Activated naive CD4-positive, alpha-beta T cell treated with anti-CD3 and anti-CD28 coated beads, Interleukin-2, amount 50 U/mL, for 16 hours (primary cell): ENCODE data around the gene SNRK.

Experiments used
- DNase-seq: peaks from one replicate; pipeline ENCODE4 v3.0.0-alpha.2; 2020

SNRK gene, protein sequence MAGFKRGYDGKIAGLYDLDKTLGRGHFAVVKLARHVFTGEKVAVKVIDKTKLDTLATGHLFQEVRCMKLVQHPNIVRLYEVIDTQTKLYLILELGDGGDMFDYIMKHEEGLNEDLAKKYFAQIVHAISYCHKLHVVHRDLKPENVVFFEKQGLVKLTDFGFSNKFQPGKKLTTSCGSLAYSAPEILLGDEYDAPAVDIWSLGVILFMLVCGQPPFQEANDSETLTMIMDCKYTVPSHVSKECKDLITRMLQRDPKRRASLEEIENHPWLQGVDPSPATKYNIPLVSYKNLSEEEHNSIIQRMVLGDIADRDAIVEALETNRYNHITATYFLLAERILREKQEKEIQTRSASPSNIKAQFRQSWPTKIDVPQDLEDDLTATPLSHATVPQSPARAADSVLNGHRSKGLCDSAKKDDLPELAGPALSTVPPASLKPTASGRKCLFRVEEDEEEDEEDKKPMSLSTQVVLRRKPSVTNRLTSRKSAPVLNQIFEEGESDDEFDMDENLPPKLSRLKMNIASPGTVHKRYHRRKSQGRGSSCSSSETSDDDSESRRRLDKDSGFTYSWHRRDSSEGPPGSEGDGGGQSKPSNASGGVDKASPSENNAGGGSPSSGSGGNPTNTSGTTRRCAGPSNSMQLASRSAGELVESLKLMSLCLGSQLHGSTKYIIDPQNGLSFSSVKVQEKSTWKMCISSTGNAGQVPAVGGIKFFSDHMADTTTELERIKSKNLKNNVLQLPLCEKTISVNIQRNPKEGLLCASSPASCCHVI

DNA sequence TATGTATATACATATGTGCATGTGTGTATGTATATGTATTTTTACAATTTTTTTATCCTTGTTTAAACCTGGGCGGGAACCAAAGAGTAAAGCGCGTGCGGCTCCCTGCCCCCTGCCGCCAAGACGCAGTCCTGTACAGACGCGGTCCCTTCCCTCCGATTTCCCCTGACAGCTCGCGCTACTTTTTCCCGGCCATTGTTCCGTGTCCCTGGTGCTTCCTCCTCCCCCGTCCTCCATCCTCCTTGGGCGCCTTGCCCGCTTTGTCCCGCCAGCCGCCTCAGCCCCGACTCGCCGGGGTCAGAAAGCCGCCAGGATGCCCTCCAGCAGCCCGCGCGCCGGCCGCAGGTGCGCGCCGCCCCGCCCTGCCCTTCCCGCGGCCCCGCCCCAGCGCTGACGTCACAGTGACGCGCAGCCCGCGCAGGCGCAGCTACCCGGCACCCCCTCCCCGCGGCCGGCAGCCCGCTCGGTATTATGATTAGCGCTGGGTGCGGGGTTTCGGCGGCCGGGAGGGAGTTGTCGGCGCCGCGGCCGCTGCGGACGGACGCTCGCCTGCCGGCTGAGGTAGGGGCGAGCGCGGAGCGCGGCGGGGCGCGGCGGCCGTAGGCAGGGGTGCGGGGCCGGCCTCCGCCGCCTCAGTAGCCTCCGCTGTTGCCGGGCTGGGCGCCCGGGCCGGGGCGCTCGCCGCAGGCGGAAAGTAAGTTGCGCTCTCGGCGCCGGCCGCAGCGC, at the start of gene SNRK:
TSS of gene SNRK (plus strand) at position 426 of the 726 bp plus-strand sequence. CDS start 16,664 bp downstream, outside the sequence.
- DNase-seq = peak; percentile 90

DNA sequence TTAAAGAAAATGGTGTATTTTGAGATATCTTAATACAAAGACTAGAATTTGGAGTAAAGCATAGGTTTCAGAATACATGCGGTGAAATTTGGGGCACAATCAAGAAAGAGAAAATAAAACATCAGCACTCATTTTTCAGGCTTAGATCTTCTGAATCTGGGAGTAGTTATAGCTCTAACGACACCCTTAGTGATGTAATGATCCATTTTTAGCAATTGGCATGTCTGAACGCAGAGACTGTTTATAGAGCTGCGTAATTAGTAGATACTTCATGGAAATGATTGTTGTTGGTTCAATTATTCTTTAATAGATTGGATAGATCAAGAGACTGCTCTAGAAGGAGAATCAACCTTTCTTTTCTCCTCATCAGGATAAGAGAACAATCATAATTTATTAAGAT, 47.5 kb upstream of the SNRK start:
- no peak for DNase-seq

DNA sequence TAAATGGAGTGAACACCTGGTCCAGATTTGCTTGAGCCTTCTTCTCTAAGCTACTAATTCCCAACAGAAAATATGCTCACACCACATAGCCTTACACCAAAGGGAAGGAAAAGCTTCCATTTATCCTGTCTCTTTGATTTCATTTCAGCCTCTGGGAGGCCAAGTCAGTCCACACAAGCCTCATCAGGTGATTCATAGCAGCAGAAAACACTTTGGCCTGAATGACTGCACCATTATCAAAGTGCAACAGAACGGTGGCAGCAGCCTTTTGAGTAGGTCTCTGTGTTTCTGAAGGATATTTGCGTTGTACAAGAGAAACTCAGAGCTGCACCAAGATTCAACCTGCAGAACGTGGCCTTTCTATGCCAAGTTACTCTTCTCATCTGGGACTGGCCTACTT, 46.6 kb upstream of the SNRK start:
- DNase-seq = no peak

DNA sequence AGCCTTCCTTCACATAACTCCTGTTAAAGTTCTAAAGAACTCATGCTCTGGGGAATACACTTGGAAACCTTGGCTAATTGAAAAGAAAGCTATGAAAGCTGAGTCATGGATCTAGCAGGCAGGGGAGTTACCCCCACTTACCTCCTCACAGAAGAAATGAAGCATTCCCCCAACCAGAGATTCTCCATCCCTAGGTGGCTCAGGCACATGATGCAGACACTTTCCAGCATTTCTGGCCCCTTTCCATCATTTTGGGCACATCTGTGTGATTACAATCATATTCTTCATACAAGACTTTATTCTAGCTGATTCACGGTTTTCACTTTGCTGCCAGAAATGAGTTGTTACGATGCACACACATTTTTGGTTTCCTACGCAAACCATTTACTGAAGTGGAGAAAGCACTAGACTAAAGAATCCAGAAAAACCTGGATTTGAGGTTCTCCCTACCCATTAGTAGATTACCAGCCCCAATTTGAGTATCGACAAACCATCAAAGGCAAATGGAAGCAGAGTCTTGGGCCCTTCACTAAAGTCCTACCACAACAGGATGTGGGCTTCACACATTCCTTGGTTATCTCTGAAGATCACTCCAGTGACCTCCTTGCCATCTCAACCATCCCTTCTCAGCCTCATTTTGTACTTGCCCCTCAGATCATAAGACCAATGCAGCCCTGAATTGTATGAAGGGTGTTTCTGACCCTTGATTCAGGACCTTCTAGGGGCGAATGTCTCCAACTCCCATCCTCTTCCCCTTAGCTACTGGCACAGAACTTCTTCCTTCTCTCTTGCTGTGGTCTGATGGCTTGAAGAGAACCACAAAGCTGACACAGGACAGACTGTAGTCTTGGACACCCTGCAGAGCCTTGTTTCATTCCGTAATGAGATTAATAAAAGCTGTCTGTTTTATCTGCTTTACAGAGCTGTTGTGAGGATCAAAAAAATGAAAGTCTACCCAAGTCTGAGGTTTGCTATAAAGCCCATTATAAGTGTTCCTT, 42.5 kb upstream of the SNRK start:
- DNase-seq = no peak

DNA sequence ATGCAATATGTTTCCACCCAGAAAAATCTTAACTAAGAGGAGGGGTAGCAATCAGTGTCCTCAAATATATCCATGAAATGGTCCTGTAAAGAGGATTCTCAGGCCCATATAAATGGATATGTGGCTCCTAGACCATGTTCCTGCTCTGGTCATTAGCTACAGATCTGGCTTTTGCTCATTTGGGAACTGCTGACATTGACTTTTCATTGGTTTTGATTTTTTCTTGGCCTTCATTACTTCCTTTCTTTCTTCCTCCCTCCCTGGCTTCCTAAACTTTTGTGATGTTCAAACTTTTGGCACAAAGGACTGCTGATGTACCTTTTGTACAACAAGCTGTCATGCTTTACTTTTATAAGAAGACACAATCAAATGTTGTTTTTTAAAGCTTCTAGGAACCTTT, 41.6 kb upstream of the SNRK start:
- no peak for DNase-seq

DNA sequence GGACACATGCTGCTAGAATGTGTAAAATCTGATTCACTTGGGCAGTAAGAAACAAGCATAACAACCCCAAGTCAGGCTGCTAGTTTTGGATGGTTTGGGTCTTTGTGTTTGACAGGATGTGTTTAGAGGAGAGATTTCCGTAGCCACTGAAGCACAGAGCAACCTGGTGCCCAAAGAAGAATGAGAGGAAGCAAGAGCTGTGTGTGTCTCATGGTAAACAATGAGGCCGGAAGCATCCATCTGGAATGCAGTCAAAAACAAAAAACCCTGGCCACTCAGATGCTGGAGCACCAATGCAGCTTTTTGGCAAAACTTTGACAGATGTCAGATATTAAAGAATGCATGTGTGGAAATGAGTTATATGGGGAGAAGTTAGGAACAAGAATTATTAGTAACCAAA, 39.4 kb upstream of the SNRK start:
- no peak for DNase-seq

DNA sequence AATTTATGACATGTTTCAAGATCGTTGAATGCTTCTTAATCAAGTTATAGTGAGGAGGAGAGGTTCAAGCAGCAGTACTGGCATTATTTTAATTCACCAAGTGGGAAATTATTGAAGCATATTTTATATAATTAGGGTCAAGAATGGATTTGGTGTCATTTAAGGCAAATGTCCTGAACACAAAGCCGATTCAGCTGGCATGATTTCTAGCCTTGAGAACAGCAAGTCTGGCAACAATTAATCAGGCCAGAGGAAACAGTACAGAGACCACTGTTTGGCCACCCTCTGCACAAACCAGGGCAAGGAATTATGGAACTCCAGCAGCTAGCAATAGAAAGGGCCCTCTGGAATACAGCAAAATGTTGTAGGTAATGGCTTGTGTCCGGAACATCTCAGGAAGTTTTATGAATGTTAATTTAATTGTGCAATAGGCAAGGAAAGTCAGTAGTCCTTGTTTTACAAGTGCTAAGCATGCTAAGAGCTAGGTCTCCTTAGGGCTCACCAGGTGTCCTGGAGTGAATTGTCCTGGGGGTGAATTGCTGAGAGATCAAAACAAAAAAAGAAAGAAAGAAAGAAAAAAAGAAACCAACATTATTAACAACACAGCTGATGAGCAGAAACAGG, 38.7 kb upstream of the SNRK start:
- DNase-seq = no peak

DNA sequence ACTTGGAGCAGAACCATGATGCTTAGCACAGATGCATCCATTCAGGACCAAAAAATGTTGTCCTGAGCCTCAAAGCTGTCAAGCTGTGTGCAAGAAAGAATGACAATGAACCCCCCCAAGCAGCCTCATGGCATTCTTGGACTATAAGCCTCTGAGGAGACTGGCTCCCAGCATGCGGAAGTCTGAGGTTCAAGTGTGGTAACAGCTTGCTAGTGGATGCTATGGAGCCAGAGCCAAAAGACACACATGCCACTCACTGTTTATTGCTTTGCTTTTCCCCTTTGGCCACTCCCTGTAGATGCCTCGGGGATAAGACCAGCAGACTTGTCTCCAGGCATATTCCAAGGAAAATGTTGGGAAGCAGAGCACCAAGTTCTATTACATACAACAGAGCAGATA, 38.2 kb upstream of the SNRK start:
- no peak for DNase-seq

DNA sequence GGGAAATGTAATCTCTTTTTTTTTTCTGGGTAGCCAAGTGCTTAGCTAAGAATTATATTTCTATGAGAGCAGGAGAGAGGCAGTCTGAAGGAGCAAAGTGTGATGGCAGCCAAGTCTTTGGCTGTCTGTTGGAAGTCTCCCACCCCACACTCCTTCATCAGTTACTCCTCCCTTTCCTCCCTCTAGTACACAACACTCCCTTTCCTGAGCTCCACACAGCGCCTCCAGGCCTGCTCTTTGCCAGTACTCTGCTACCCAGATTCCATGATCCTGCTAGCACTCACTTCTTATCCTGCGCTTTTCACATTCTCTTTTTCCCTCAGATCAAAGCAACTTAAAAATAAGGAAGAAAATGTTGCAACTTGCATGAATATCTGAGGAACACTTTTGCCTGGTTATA, 37.4 kb upstream of the SNRK start:
- no peak for DNase-seq

DNA sequence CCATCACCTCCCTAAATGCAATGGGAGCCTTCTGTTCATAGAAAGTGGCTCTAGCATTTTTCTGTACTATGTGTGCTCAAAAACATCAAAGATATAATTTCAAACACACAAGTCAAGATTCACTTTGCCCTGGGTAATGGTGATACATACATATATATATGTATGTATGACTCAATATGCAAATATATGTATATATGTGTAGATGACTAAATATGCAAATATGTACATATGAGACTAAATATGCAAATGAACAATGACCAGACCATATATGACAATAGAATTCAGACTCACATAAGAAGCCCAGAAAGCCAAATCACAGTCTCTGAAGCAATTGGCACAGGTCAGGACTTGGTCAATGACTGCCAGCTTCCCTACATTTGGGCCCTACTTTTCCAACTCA, 36.9 kb upstream of the SNRK start:
- no peak for DNase-seq

DNA sequence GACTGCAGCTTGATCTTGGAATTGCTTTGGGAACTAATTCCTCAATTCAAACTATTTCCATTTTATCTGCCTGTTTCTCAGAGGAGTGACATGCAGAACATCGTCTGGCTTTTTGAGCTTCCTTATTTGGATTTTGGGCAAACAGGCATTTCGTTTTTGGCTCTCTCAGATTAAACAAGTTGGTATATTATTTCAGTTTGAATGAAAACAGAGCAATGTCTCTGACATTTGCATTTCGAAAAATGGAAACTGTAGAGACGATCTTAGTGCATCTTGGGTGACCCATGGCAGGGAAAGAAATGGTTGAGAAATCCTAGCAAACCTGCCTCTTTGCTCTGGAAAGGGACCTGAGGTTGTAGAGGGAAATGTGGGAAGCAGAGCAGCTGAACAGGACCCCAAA, 33.0 kb upstream of the SNRK start:
- no peak for DNase-seq

DNA sequence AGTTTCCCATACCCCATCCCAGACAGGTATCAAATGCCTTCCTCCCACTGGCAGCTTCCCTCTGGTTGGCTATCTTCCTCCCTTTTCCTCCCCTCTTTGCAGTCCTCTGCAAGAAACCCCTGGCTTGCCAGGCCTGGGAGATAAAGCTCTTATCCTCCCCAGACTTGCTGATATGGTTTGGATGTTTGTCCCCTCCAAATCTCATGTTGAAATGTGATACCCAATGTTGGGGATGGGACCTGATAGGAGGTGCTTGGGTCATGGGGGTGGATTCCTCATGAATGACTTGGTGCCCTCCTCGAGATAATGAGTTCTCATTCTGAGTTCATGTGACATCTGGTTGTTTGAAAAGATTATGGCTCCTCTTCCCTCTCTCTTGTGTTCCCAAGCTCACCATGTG, 32.2 kb upstream of the SNRK start:
- no peak for DNase-seq

DNA sequence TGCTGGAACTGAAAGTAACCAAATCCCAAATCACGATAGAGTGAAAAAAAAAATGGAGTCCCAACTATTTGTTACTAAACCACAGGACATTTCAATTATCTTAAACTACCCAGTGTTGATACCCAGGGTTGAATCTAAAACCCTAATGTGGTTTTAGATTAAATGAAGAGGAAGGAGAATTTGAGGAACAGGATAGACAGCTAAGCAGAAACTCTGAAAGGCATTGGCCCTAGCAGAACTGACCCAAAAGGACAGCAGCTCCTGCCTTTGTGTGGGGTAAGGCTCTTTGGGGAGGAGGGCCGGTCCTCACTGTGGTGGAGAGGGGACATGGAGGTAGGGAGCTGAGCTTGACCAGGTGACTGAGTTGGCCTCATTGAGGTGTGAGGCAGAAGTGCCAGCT, 30.7 kb upstream of the SNRK start:
- DNase-seq = no peak

DNA sequence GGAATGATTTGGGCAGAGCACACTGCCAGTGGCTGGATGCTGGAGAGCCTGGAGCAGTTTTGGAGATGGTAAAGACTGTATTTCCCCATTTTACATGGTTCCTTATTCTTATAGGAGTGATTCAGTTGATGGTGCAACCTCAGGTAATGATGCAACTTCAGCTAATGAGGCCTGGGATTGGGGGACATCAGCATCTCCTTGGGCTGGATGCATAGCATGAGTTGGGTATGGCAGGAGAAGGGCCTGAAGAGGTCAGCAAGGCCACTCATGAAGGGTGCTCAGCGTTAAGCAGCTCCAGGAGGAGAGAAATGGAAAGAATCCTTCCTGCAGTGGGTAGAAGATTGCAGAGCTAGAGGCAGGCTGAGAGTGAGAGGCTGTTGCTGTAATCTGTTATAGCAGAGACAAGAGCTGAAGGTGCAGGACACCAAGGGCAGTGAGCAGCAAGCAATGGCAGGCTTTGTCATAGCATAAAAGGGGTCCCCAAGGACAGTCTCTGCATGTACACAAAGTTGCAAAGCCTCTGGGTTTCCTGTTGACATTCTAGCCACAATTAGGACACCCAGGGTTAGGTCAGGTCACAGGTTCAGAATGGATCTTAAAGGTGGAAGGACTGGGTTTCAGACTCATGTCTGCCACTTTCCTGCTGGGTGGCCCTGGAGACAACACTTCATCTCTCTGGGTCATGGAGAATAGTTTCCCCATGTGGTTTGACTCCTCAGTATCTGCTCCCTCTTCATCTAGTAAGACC, 29.5 kb upstream of the SNRK start:
- no peak for DNase-seq

DNA sequence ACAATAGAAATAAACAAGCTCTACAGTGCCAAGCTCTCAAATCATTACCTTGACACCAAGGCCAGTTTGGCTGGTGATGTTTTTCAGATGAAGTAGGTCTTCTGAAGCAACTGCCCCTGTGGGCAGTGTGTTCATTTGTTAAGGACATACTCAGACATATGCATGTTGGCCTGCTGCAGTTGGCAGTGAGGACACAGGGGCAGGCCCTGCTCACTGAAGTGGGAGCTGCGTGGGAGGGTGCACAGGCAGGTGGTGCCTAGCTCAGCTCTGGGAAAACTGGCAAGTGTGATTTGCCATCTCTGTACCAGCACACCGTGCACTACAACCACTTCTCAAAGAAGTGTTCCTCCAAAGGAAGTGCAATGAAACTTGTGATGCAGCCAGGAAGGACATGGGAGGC, 28.5 kb upstream of the SNRK start:
- no peak for DNase-seq

DNA sequence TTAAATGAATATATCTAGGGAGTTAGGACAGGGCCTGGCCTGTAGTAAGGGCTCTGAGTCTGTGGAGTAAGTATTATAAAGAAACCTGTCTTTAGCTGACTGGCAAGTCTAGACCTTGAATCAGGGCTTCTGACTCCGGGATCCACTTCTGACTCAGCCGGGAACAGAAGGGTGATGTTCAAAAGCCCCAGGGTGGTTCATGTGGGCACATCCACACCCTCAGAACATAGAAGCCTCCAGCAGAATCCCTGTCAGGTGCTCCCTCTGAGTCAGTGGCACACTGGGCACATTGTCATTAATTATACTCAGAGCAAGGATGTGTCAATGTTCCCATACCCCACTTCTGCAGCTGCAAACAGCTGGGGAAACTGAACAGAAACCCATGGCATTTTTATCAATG, 26.7 kb upstream of the SNRK start:
- no peak for DNase-seq

DNA sequence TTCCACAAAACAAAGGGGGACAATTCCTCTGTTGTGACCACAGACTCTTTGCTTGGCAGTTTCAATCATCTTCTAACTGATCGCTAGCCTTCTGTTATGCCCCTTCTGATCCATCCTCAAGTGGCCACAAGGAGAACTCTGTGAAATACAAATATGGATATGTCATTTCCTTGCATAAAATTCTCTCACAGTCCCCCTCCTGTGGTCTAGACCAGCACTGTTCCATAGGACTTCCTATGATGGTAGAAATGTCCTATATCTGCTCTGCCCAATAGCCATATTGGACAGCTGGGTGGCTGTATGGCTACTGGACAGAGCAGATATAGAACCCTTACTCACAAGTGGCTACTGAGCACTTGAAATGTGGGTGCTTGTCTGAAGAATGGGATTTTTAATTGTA, 25.9 kb upstream of the SNRK start:
- DNase-seq = no peak

DNA sequence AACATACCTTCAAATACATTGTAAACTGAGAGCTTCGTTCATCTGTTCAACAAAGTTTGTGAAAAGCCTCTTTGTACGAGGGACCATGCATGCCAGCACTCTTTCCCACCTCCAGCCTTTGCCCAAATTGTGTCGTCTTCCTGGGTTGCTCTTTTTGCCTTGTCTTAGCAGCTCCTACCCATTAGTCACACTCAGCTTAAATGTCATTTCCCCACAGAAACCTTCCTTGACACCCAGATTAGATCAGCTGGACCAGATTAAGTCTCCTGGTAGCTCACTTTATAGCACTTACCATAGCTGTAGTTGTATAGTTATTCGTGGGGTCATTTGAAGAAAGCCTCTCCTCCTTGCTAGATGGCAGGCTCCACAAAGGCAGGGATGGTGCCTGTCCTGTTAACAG, 24.1 kb upstream of the SNRK start:
- DNase-seq = no peak

DNA sequence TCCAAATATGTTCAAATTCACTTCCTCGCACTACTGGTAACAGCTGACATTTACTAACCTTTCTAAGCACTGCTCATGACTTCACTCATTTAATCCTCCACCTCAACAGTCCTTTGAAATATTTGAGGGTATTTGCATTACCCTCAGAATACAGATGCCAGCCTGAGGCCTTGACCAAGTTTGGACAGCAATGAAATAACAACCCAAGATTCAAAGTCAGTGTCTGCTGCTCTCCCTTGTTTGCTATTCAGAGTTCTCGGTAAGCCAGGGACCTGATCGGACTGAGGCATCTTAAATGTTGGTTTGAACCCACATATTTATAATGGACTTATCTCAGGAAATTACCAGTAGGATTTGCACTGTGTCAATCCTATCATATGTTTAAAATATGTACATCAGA, 19.9 kb upstream of the SNRK start:
- no peak for DNase-seq

DNA sequence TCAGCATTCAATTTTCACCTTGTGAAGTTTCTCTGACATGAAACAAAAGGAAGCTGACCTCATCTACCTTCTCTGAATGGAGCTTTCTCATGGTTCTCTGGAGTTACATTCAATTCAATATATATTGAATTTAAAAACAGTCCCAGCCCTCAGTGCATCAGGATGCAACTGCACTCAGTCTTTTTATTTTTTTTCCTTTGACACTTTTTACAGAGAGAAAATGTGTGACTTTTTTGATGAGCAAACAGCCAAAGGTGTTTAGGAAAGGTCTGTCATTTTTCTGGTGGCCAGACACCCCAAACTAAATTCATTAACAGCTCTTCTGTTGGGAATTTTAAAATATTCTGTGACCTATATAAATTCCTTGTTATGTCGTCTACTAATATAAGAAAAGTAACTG, 19.3 kb upstream of the SNRK start:
- DNase-seq = no peak

DNA sequence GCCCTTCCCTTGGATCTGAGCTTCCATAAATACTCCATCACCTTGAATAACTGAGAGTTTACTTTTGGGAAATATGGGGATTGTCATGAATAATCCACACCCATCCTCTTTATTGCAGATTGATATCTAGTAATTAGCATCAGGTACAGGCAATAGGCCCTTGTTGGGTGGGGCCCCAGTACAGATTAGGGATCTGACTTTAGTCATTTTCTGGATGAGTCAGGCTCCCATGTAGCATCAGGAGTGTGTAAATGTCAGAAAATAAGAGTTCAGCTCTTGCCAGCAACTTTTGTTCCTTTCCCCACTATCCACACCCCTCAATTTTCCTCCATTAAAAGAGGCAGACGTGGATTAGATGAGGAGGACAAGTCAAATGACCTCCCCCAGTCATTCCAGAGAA, 17.7 kb upstream of the SNRK start:
- DNase-seq = no peak
